HepG2 (cell line): ENCODE results near the gene LITAFD. TPM values are rescaled to one million over a fixed set of nuclear protein-coding genes. Genes with fewer than 3 reads are reported as not detected.

Source experiments
- AKAP8 ChIP-seq: sonication (generic); formaldehyde crosslinking; IDR thresholded peaks from 2 replicates; pipeline ENCODE4 v1.5.1; 2020; ENCODE audit warnings: mild to moderate bottlenecking, missing genetic modification reagents
- ARID2 ChIP-seq: sonication (generic); formaldehyde crosslinking; IDR thresholded peaks from 2 replicates; pipeline ENCODE4 v1.8.1; 2022; ENCODE audit warnings: mild to moderate bottlenecking, missing genetic modification reagents, borderline replicate concordance
- CAMTA2 ChIP-seq: sonication (generic); formaldehyde crosslinking; IDR thresholded peaks from 2 replicates; pipeline ENCODE4 v1.4.0; 2020; ENCODE audit warnings: mild to moderate bottlenecking, missing genetic modification reagents, borderline replicate concordance
- DNMT1 ChIP-seq: sonication (generic); formaldehyde crosslinking; IDR thresholded peaks from 2 replicates; pipeline ENCODE4 v1.5.1; 2020; ENCODE audit warnings: mild to moderate bottlenecking, missing genetic modification reagents
- MAFF ChIP-seq: IDR thresholded peaks from 2 replicates; pipeline ENCODE4 v1.6.1; 2011; ENCODE audit warnings: low read depth, low read length, improper control_type of control experiment
- MATR3 ChIP-seq: sonication (generic); formaldehyde crosslinking; IDR thresholded peaks from 2 replicates; pipeline ENCODE4 v1.4.0; 2020; ENCODE audit warnings: missing genetic modification reagents
- NAIF1 ChIP-seq: sonication (generic); formaldehyde crosslinking; IDR thresholded peaks from 2 replicates; pipeline ENCODE4 v1.5.0; 2020; ENCODE audit warnings: mild to moderate bottlenecking, missing genetic modification reagents, borderline replicate concordance
- NKX3-1 ChIP-seq: sonication (generic); formaldehyde crosslinking; IDR thresholded peaks from 2 replicates; pipeline ENCODE4 v1.5.0; 2020; ENCODE audit warnings: missing genetic modification reagents
- RARG ChIP-seq: sonication (generic); formaldehyde crosslinking; IDR thresholded peaks from 2 replicates; pipeline ENCODE4 v1.4.0; 2020; ENCODE audit warnings: low read depth, mild to moderate bottlenecking, missing genetic modification reagents
- RELA ChIP-seq: sonication (generic); formaldehyde crosslinking; IDR thresholded peaks from 2 replicates; pipeline ENCODE4 v1.4.0; 2020; ENCODE audit warnings: missing genetic modification reagents
- SMYD3 ChIP-seq: sonication (generic); formaldehyde crosslinking; IDR thresholded peaks from 2 replicates; pipeline ENCODE4 v1.8.1; 2023; ENCODE audit warnings: mild to moderate bottlenecking, missing genetic modification reagents
- SNAI1 ChIP-seq: sonication (generic); formaldehyde crosslinking; IDR thresholded peaks from 2 replicates; pipeline ENCODE4 v1.5.0; 2020; ENCODE audit warnings: mild to moderate bottlenecking, missing genetic modification reagents, borderline replicate concordance
- TAF1 ChIP-seq: sonication (generic); formaldehyde crosslinking; IDR thresholded peaks from 2 replicates; pipeline ENCODE4 v1.4.0; 2020; ENCODE audit warnings: missing genetic modification reagents
- ZBTB38 ChIP-seq: sonication (generic); formaldehyde crosslinking; IDR thresholded peaks from 2 replicates; pipeline ENCODE4 v1.5.1; 2020; ENCODE audit warnings: mild to moderate bottlenecking, missing genetic modification reagents
- ZBTB7A ChIP-seq: sonication (generic); formaldehyde crosslinking; IDR thresholded peaks from 2 replicates; pipeline ENCODE4 v1.8.0; 2022; ENCODE audit warnings: mild to moderate bottlenecking, missing genetic modification reagents
- ZC3H4 ChIP-seq: sonication (generic); formaldehyde crosslinking; IDR thresholded peaks from 2 replicates; pipeline ENCODE4 v1.4.0; 2020; ENCODE audit warnings: missing genetic modification reagents, borderline replicate concordance
- ZFP37 ChIP-seq: sonication (generic); formaldehyde crosslinking; IDR thresholded peaks from 2 replicates; pipeline ENCODE4 v1.4.0; 2020; ENCODE audit warnings: missing genetic modification reagents, borderline replicate concordance
- ZFP41 ChIP-seq: sonication (generic); formaldehyde crosslinking; IDR thresholded peaks from 2 replicates; pipeline ENCODE4 v1.4.0; 2020; ENCODE audit warnings: mild to moderate bottlenecking, missing genetic modification reagents, borderline replicate concordance
- ZKSCAN1 ChIP-seq: fragments of 150-350 bp; IDR thresholded peaks from 2 replicates; pipeline ENCODE4 v1.6.1; 2014; ENCODE audit warnings: low read length
- ZNF180 ChIP-seq: sonication (generic); formaldehyde crosslinking; IDR thresholded peaks from 2 replicates; pipeline ENCODE4 v1.4.0; 2020; ENCODE audit warnings: low read depth, missing genetic modification reagents, borderline replicate concordance
- ZNF282 ChIP-seq: fragments of 450-650 bp; IDR thresholded peaks from 2 replicates; pipeline ENCODE4 v1.6.1; 2018; ENCODE audit not compliant: partially characterized antibody
- ZNF563 ChIP-seq: sonication (generic); formaldehyde crosslinking; IDR thresholded peaks from 2 replicates; pipeline ENCODE4 v1.8.0; 2022; ENCODE audit warnings: mild to moderate bottlenecking, moderate library complexity, missing genetic modification reagents
- ZNF703 ChIP-seq: sonication (generic); formaldehyde crosslinking; IDR thresholded peaks from 2 replicates; pipeline ENCODE4 v1.5.1; 2020; ENCODE audit warnings: missing genetic modification reagents, mild to moderate bottlenecking, moderate library complexity, borderline replicate concordance
- ZNF781 ChIP-seq: sonication (generic); formaldehyde crosslinking; IDR thresholded peaks from 2 replicates; pipeline ENCODE4 v1.5.1; 2020; ENCODE audit warnings: borderline replicate concordance, mild to moderate bottlenecking, missing genetic modification reagents; ENCODE audit errors: not compliant biosample characterization
- polyA plus RNA-seq, 8 experiments: library from polyadenylated mRNA; depleted of rRNA in 3 of 8; stranded (reverse) in 7 of 8; unstranded in 1 of 8; fragments of >200 nt; fragmentation: Illumina TruSeq in 4 of 8; extraction: Trizol in 4 of 8; gene quantifications; 2 replicates each; pipeline versions ENCODE4 v1.2.1 to v1.2.3, GENCODE V29; 2011 to 2016; ENCODE audit warnings: low read depth in 4 of 8, missing spikeins in 1 of 8, mixed read lengths in 1 of 8; ENCODE audit not compliant: insufficient read depth in 1 of 8
- total RNA-seq, 5 experiments: library from RNA; depleted of rRNA; stranded (reverse); fragments of >200 nt; fragmentation: Illumina TruSeq; extraction: Trizol; gene quantifications; 2 replicates each; pipeline ENCODE4 v1.2.3, GENCODE V29; 2016; ENCODE audit warnings: low read depth in 1 of 5
- TF ChIP-seq, protein P1 (sequence below): sonication (generic); formaldehyde crosslinking; IDR thresholded peaks from 2 replicates; pipeline ENCODE4 v1.4.0; 2020; ENCODE audit warnings: mild to moderate bottlenecking, missing genetic modification reagents
- TF ChIP-seq, protein P2 (sequence below): sonication (generic); formaldehyde crosslinking; IDR thresholded peaks from 2 replicates; pipeline ENCODE4 v1.8.1; 2023; ENCODE audit warnings: mild to moderate bottlenecking, missing genetic modification reagents
- TF ChIP-seq, protein P3 (sequence below): sonication (generic); formaldehyde crosslinking; IDR thresholded peaks from 2 replicates; pipeline ENCODE4 v1.4.0; 2020; ENCODE audit warnings: missing genetic modification reagents, mild to moderate bottlenecking, borderline replicate concordance

LITAFD gene
- total and polyA plus RNA-seq, 2 of the 13 experiments (the other 11 are each of a cell fraction or from before 2014, with no cell fraction given): not detected

DNA sequence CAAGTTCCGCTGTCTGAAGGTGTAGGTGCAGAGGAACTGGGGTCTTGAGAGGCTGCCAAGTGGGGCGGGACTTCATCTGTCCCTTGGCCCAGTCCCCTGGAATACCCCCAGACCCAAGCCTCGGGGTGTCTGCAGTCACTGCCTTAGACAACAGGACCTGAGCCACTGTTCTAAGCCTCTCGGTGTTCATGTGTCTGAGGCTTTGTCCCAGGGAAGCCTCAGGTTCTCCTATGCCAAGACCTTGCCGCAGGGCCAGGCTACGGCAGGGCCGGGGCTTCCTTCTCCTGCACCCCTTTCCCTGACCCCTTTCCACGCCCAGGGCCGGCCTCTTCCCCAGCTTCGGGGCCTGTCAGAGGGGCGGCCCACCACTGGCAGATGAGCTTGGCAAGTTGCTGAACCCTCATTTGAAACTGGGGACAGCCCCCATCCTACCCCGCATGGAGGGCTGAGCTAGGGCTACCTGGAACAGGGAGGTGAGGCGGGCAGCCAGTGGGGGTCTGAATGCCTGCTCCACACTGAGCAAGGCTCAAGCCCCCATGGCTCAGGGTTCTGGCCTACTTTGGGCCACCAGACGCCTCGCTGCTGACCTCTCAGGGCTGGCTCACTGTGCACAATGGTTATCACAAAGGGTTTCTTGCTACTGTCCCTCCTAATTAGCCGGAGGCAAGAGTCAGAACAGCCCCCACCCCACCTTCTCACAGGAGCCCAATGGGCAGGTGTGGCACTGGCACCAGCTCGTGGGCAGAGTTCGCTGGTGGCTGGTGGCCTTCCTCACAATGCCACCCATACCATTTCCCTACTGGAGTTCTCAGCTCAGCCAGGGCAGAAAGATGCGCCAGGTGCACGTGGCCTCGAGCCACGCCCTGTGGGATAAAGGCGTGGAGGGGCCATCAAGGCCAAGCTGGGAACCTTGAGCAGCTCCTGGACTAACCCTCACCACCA is 7.1 kb downstream of the LITAFD start (continued):
- TF ChIP-seq MATR3 (CRISPR knock-in tag): no peak
- TF ChIP-seq CAMTA2 (CRISPR knock-in tag): 0 out of 2 replicates have a peak, but pooled peaks have one; percentile 35
- no peak for TF ChIP-seq SMYD3 (CRISPR knock-in tag)
- no peak for TF ChIP-seq MAFF
- TF ChIP-seq ZFP41 (CRISPR knock-in tag): no peak
- no peak for TF ChIP-seq DNMT1 (CRISPR knock-in tag)
- 0 out of 2 replicates have a peak, but pooled peaks have one; percentile 38 for TF ChIP-seq ZFP37 (CRISPR knock-in tag)
- TF ChIP-seq AKAP8: 0 out of 2 replicates have a peak, but pooled peaks have one; percentile 28
- no peak for TF ChIP-seq ZBTB7A (CRISPR knock-in tag)
- TF ChIP-seq, protein P1, sequence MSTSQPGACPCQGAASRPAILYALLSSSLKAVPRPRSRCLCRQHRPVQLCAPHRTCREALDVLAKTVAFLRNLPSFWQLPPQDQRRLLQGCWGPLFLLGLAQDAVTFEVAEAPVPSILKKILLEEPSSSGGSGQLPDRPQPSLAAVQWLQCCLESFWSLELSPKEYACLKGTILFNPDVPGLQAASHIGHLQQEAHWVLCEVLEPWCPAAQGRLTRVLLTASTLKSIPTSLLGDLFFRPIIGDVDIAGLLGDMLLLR (CRISPR knock-in tag): 0 out of 2 replicates have a peak, but pooled peaks have one; percentile 19
- TF ChIP-seq, protein P2, sequence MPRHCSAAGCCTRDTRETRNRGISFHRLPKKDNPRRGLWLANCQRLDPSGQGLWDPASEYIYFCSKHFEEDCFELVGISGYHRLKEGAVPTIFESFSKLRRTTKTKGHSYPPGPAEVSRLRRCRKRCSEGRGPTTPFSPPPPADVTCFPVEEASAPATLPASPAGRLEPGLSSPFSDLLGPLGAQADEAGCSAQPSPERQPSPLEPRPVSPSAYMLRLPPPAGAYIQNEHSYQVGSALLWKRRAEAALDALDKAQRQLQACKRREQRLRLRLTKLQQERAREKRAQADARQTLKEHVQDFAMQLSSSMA (CRISPR knock-in tag): no peak
- no peak for TF ChIP-seq ZNF180 (CRISPR knock-in tag)
- TF ChIP-seq ZBTB38: no peak
- TF ChIP-seq, protein P3, sequence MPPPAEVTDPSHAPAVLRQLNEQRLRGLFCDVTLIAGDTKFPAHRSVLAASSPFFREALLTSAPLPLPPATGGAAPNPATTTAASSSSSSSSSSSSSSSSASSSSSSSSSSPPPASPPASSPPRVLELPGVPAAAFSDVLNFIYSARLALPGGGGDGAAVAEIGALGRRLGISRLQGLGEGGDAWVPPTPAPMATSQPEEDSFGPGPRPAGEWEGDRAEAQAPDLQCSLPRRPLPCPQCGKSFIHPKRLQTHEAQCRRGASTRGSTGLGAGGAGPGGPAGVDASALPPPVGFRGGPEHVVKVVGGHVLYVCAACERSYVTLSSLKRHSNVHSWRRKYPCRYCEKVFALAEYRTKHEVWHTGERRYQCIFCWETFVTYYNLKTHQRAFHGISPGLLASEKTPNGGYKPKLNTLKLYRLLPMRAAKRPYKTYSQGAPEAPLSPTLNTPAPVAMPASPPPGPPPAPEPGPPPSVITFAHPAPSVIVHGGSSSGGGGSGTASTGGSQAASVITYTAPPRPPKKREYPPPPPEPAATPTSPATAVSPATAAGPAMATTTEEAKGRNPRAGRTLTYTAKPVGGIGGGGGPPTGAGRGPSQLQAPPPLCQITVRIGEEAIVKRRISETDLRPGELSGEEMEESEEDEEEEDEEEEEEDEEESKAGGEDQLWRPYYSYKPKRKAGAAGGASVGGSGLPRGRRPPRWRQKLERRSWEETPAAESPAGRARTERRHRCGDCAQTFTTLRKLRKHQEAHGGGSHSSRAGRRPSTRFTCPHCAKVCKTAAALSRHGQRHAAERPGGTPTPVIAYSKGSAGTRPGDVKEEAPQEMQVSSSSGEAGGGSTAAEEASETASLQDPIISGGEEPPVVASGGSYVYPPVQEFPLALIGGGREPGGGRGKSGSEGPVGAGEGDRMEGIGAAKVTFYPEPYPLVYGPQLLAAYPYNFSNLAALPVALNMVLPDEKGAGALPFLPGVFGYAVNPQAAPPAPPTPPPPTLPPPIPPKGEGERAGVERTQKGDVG (CRISPR knock-in tag): no peak
- TF ChIP-seq NKX3-1 (CRISPR knock-in tag): no peak
- TF ChIP-seq ZNF781 (CRISPR knock-in tag): no peak
- no peak for TF ChIP-seq RARG (CRISPR knock-in tag)
- no peak for TF ChIP-seq RELA (CRISPR knock-in tag)
- TF ChIP-seq ZNF563 (CRISPR knock-in tag): no peak
- no peak for TF ChIP-seq SNAI1
- TF ChIP-seq TAF1 (CRISPR knock-in tag): no peak
- TF ChIP-seq ZNF282: no peak
- TF ChIP-seq ZC3H4 (CRISPR knock-in tag): 0 out of 2 replicates have a peak, but pooled peaks have one; percentile 33
- no peak for TF ChIP-seq NAIF1
- TF ChIP-seq ZKSCAN1: no peak
- TF ChIP-seq ARID2 (CRISPR knock-in tag): no peak
- TF ChIP-seq ZNF703 (CRISPR knock-in tag): no peak
